Liver (tissue), 9 donors: ENCODE measurements around the gene SOBP. TPM values are rescaled to one million over a fixed set of nuclear protein-coding genes. Genes with fewer than 3 reads are reported as not detected.
A peak's percentile ranks its signal among the peaks of the same experiment; 100 is the strongest.

Source experiments
- DNase-seq: peaks from one replicate; pipeline ENCODE4 v3.0.0-alpha.2; 2017; ENCODE audit warnings: low spot score
- H3K27ac ChIP-seq, 2 donors: one replicate each; pipeline ENCODE4 v1.7.0; 2013; ENCODE audit warnings: inconsistent platforms in 2 of 2, low read length in 2 of 2, control low read depth in 1 of 2, low read depth in 1 of 2, mild to moderate bottlenecking in 1 of 2
- H3K27me3 ChIP-seq, 4 donors: one replicate each; pipeline versions ENCODE4 v1.6.1 to v1.7.0; 2013; ENCODE audit warnings: low read length in 3 of 4, inconsistent platforms in 1 of 4, mild to moderate bottlenecking in 1 of 4, moderate library complexity in 1 of 4; ENCODE audit not compliant: control insufficient read depth in 4 of 4, insufficient read depth in 4 of 4
- H3K36me3 ChIP-seq, 4 donors: one replicate each; pipeline versions ENCODE4 v1.6.1 to v1.7.0; 2013; ENCODE audit warnings: low read length in 3 of 4, mild to moderate bottlenecking in 3 of 4, low read depth in 1 of 4, moderate library complexity in 1 of 4; ENCODE audit not compliant: control insufficient read depth in 4 of 4, insufficient read depth in 3 of 4
- H3K4me1 ChIP-seq, 4 donors: one replicate each; pipeline versions ENCODE4 v1.6.1 to v1.7.0; 2013; ENCODE audit warnings: low read length in 3 of 4, mild to moderate bottlenecking in 3 of 4, moderate library complexity in 1 of 4; ENCODE audit not compliant: control insufficient read depth in 4 of 4, insufficient read depth in 4 of 4
- H3K4me3 ChIP-seq, 3 donors: one replicate each; pipeline versions ENCODE4 v1.6.1 to v1.7.0; 2013; ENCODE audit warnings: low read length in 3 of 3, control low read depth in 1 of 3, low read depth in 1 of 3, mild to moderate bottlenecking in 1 of 3
- H3K9ac ChIP-seq, 2 donors: one replicate each; pipeline ENCODE4 v1.7.0; 2013; ENCODE audit warnings: low read length in 2 of 2, mild to moderate bottlenecking in 2 of 2, moderate library complexity in 2 of 2, control low read depth in 1 of 2, low read depth in 1 of 2
- H3K9me3 ChIP-seq, 4 donors: one replicate each; pipeline versions ENCODE4 v1.6.1 to v1.7.0; 2013; ENCODE audit warnings: low read length in 3 of 4; ENCODE audit not compliant: control insufficient read depth in 4 of 4
- CTCF ChIP-seq: fragments of 150-350 bp; IDR thresholded peaks from 2 replicates; pipeline ENCODE4 v1.5.1; 2017; ENCODE audit warnings: improper control_type of control experiment, low read depth, low read length; ENCODE audit not compliant: missing input control
- EGR1 ChIP-seq, 2 donors: IDR thresholded peaks; 2 replicates each; pipeline ENCODE4 v1.6.1; 2016 to 2018; ENCODE audit warnings: antibody characterized with exemption in 2 of 2, low read depth in 2 of 2
- FOXA1 ChIP-seq: IDR thresholded peaks from 2 replicates; pipeline ENCODE4 v1.6.1; 2016; ENCODE audit warnings: antibody characterized with exemption
- FOXA2 ChIP-seq: IDR thresholded peaks from 2 replicates; pipeline ENCODE4 v1.6.1; 2016; ENCODE audit warnings: antibody characterized with exemption
- GABPA ChIP-seq, 2 donors: IDR thresholded peaks in 1 of 2; conservative IDR thresholded peaks in 1 of 2; 2 replicates each; pipeline ENCODE4 v1.6.1; 2016; ENCODE audit warnings: antibody characterized with exemption in 2 of 2, mild to moderate bottlenecking in 1 of 2, moderate library complexity in 1 of 2
- HNF4A ChIP-seq, 2 donors: conservative IDR thresholded peaks; 2 replicates each; pipeline ENCODE4 v1.6.1; 2016; ENCODE audit warnings: antibody characterized with exemption in 2 of 2, mild to moderate bottlenecking in 2 of 2
- HNF4G ChIP-seq: IDR thresholded peaks from 2 replicates; pipeline ENCODE4 v1.6.1; 2016; ENCODE audit warnings: antibody characterized with exemption
- JUND ChIP-seq, 2 donors: IDR thresholded peaks; 2 replicates each; pipeline ENCODE4 v1.6.1; 2016; ENCODE audit warnings: antibody characterized with exemption in 2 of 2
- SP1 ChIP-seq: IDR thresholded peaks from 2 replicates; pipeline ENCODE4 v1.6.1; 2018; ENCODE audit warnings: antibody characterized with exemption, mild to moderate bottlenecking
- TAF1 ChIP-seq: conservative IDR thresholded peaks from 2 replicates; pipeline ENCODE4 v1.6.1; 2016; ENCODE audit warnings: antibody characterized with exemption, mild to moderate bottlenecking
- YY1 ChIP-seq: IDR thresholded peaks from 2 replicates; pipeline ENCODE4 v1.6.1; 2016; ENCODE audit warnings: antibody characterized with exemption, mild to moderate bottlenecking
- WGBS: extraction: QIAGEN DNeasy Blood & Tissue Kit; methylation state at CpG from one replicate; pipeline ENCODE4 v1.1.7; 2013; 5-methylcytosine and 5-hydroxymethylcytosine counted together
- polyA plus RNA-seq, 2 donors: library from polyadenylated mRNA; stranded (reverse) in 1 of 2; unstranded in 1 of 2; fragments of 200-250 nt in 1 of 2; fragments of >200 nt in 1 of 2; fragmentation: Nextera tagmentation in 1 of 2; extraction: Ambion mirVana in 1 of 2; gene quantifications; one replicate each; pipeline versions ENCODE4 v1.2.1 to v1.2.3, GENCODE V29; 2013 to 2015
- total RNA-seq, 2 donors: library from RNA; depleted of rRNA; stranded (reverse); fragments of >200 nt; gene quantifications; one replicate each; pipeline ENCODE4 v1.2.3, GENCODE V29; 2014
- TF ChIP-seq, protein P1 (sequence below): IDR thresholded peaks from 2 replicates; pipeline ENCODE4 v1.6.1; 2016; ENCODE audit warnings: antibody characterized with exemption
- donor health status: healthy.
- donor health status: healthy.
- donor health status: healthy.
- donor health status: healthy.
- donor health status: healthy.

Gene SOBP
- total and polyA plus RNA-seq, 4 donors, result 0.99 to 5.4 (median 1.9) TPM

DNA sequence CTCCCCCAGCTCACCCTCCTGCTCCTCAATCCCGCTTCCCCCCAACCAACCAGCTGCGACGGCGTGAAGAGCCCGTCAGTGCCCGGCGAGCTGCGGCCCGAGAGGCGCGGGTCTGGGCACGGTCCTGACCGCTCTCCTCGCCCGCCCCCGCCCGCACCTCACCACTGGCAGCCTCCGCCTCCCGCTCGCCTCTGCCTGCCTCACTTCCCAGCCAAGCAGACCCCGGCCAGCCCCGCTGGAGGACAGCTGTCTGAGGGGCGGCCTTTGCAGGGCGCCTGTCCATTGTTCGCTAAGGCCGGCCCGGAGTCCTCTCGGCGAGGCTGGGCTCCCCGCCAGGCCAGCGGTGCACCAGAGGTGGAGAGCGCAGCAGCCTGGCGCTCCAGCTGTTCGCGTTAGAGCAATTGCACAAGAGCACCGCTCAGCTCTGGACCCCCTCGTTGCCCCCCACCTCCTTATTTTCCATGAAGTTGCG is 1.3 kb downstream of the SOBP start (continued):
- TF ChIP-seq CTCF (no peak), JUND (IDR thresholded peaks at IDR 0.05) (no peak)

- no peak overlapping the region for H3K27ac ChIP-seq
- H3K36me3 ChIP-seq, result no peaks in the 10 kb centered on the region
- H3K4me3 ChIP-seq, result peak overlapping the region in 2 of 3 donors; percentile 39 to 92
- H3K27me3 ChIP-seq, result no peaks in the 10 kb centered on the region
- DNase-seq, result no peak
- no peaks in the 10 kb centered on the region for H3K9me3 ChIP-seq
- peaks cover 2 to 40% (median 33%) of the 10 kb centered on the region in 4 donors for H3K4me1 ChIP-seq
- H3K9ac ChIP-seq, result no peak overlapping the region
- WGBS, result 66% methylated on average over 14 of the region's 14 CpGs
- TF ChIP-seq, protein P1, sequence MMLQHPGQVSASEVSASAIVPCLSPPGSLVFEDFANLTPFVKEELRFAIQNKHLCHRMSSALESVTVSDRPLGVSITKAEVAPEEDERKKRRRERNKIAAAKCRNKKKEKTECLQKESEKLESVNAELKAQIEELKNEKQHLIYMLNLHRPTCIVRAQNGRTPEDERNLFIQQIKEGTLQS, result no peak
- no peak for TF ChIP-seq EGR1 (IDR thresholded peaks at IDR 0.05; ENCODE audit: low read depth in 2 of 2)
- no peak for TF ChIP-seq JUND (IDR thresholded peaks at IDR 0.05)
- no peak for TF ChIP-seq FOXA1
- no peak for TF ChIP-seq YY1
- no peak for TF ChIP-seq HNF4G
- TF ChIP-seq FOXA2, result no peak
- TF ChIP-seq SP1, result no peak
- TF ChIP-seq HNF4A (conservative IDR thresholded peaks at IDR 0.05), result no peak
Measured at GRCh38 chr6:107491760-107492660, 2.1 kb downstream of the SOBP start.

DNA sequence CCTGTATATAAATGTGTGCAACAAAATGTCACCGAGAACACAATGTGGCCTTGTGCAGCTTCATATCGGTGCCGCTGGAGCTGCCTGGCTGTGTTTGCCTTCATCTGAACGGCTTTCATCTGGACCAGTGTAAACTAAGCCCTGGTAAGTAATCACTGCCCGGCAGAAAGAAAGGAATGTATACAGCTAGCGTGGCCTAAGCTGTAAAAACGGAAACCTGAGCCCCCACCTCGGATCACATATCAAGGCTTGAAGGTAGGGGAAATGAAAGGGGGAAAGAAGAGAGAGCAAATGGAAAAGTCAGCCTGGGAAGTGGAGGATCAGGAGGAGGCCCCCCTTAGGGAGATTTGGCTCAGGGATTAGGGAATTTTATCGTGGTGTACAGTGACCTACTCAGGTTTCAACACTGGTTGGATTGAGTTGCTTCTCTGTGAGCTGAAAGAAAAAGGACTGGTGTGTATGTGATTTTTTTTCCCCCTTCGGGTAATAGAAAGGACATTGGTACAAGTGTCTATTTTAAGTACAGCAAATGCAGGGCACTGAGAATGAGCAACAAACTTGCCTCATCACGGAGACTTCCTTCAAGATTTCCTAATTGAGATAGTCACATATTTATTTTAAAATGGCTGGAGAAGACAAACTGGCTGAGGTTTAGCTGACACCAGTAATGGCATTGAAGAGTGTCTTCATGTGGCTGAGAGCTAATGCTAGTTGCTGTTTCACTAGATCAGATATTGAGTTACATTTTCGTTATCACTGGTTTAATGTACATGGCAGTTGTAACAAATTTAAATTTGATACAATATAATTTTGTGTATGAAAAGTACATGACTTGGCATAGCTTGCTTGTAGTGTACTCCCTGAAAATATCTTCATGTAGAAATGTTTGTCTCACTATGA is 3.5 kb downstream of the SOBP start:
- H3K9ac ChIP-seq, result no peak overlapping the region
- WGBS, result 74% methylated on average over 12 of the region's 12 CpGs
- H3K4me3 ChIP-seq, result no peak overlapping the region
- H3K4me1 ChIP-seq, result peaks cover 2 to 36% (median 32%) of the 10 kb centered on the region in 4 donors
- H3K36me3 ChIP-seq, result no peaks in the 10 kb centered on the region
- no peak for DNase-seq
- no peak overlapping the region for H3K27ac ChIP-seq
- no peaks in the 10 kb centered on the region for H3K27me3 ChIP-seq
- no peak for TF ChIP-seq TAF1
- TF ChIP-seq HNF4G, result no peak
- no peak for TF ChIP-seq SP1
- TF ChIP-seq CTCF, result no peak
- no peak for TF ChIP-seq GABPA (IDR thresholded peaks at IDR 0.05 in 1 of 2, conservative IDR thresholded peaks at IDR 0.05 in 1 of 2)
- TF ChIP-seq FOXA2, result no peak
- H3K9me3 ChIP-seq, result no peaks in the 10 kb centered on the region
